ENCODE measurements around the gene MEX3B. TPM values are rescaled to one million over a fixed set of nuclear protein-coding genes. Genes with fewer than 3 reads are reported as not detected.

MEX3B gene
- polyA plus RNA-seq, 1 of the 3 experiments (the other 2 are of a cell fraction), result 9.3 TPM

DNA sequence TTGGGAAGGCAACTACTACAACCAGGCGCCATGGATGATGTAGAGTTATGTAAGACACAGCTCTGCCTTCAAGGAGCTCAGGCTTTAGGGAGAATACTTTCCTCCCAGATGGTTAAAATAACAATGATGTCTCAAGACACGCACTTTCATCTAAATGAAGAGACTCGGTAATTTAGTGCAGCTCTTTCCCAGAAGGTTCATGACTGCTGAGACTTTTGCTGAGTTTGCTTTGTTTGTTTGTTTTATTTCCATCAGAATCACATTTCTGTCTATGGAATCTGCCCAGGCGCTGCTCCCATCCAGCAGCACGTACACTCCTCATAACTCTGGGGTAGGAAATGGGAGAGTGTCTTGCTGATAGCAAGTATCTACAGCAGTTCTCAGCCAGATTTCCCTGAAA lies 33.9 kb upstream of the MEX3B start:
- H3K27ac ChIP-seq (ENCODE audit: low read depth in 2 of 2, low read length in 1 of 2), result no peak overlapping the region
- 71% methylated on average over 5 of the region's 5 CpGs for WGBS (ENCODE audit: low lambda C conversion rate)

More for the DNA sequence above, 33.9 kb upstream of the MEX3B start:
- DNase-seq, result no peak
- ChIA-PET CTCF (no interaction called here), POLR2A (no interaction called here)
- Histone ChIP-seq H3K9me2 (no peaks in the 10 kb centered on the region), H3K79me2 (ENCODE audit: insufficient read depth) (no peaks in the 10 kb centered on the region), H4K20me1 (ENCODE audit: insufficient read depth) (no peaks in the 10 kb centered on the region), H3K9ac (no peak overlapping the region), H2AFZ (ENCODE audit: low read depth) (no peak overlapping the region), H3K4me3 (ENCODE audit: low read depth in 2 of 2, low read length in 1 of 2) (no peak overlapping the region), H3K4me2 (no peak overlapping the region), H3K27me3 (ENCODE audit: insufficient read depth) (no peaks in the 10 kb centered on the region), H3K9me3 (no peaks in the 10 kb centered on the region), H3K36me3 (replicated peaks in 1 of 2; ENCODE audit: control insufficient read depth in 1 of 2, insufficient read depth in 2 of 2, low read length in 1 of 2) (no peaks in the 10 kb centered on the region), H3K4me1 (ENCODE audit: control insufficient read depth in 1 of 2, insufficient read depth in 2 of 2, low read depth in 1 of 2, low read length in 1 of 2) (peaks cover 0 to 4% of the 10 kb centered on the region in 2 experiments; a peak in 1 of 4 replicates), H3F3A (replicated peaks; ENCODE audit: insufficient read depth) (peaks cover 5% of the 10 kb centered on the region)
- TF ChIP-seq, protein P1, sequence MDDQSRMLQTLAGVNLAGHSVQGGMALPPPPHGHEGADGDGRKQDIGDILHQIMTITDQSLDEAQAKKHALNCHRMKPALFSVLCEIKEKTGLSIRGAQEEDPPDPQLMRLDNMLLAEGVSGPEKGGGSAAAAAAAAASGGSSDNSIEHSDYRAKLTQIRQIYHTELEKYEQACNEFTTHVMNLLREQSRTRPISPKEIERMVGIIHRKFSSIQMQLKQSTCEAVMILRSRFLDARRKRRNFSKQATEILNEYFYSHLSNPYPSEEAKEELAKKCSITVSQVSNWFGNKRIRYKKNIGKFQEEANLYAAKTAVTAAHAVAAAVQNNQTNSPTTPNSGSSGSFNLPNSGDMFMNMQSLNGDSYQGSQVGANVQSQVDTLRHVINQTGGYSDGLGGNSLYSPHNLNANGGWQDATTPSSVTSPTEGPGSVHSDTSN (IDR thresholded peaks at IDR 0.05), result no peak
- TF ChIP-seq GATA2 (CRISPR knock-in tag; IDR thresholded peaks at IDR 0.05) (no peak), EZH2phosphoT487 (IDR thresholded peaks at IDR 0.05; ENCODE audit: borderline replicate concordance, low read depth) (no peak), EP300 (IDR thresholded peaks at IDR 0.05; ENCODE audit: borderline replicate concordance in 1 of 2, low read depth in 1 of 2, low read length in 1 of 2) (no peak), MXI1 (IDR thresholded peaks at IDR 0.05; ENCODE audit: low read depth, low read length) (no peak), FOXJ3 (CRISPR knock-in tag; IDR thresholded peaks at IDR 0.05) (no peak), ELF1 (IDR thresholded peaks at IDR 0.05) (no peak), RCOR1 (IDR thresholded peaks at IDR 0.05; ENCODE audit: low read length) (no peak), TAF1 (IDR thresholded peaks at IDR 0.05; ENCODE audit: borderline replicate concordance, low read depth, low read length) (no peak), JUND (IDR thresholded peaks at IDR 0.05) (no peak)
- TF ChIP-seq, protein P2, sequence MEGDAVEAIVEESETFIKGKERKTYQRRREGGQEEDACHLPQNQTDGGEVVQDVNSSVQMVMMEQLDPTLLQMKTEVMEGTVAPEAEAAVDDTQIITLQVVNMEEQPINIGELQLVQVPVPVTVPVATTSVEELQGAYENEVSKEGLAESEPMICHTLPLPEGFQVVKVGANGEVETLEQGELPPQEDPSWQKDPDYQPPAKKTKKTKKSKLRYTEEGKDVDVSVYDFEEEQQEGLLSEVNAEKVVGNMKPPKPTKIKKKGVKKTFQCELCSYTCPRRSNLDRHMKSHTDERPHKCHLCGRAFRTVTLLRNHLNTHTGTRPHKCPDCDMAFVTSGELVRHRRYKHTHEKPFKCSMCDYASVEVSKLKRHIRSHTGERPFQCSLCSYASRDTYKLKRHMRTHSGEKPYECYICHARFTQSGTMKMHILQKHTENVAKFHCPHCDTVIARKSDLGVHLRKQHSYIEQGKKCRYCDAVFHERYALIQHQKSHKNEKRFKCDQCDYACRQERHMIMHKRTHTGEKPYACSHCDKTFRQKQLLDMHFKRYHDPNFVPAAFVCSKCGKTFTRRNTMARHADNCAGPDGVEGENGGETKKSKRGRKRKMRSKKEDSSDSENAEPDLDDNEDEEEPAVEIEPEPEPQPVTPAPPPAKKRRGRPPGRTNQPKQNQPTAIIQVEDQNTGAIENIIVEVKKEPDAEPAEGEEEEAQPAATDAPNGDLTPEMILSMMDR (IDR thresholded peaks at IDR 0.05), result no peak
- TF ChIP-seq, protein P3, sequence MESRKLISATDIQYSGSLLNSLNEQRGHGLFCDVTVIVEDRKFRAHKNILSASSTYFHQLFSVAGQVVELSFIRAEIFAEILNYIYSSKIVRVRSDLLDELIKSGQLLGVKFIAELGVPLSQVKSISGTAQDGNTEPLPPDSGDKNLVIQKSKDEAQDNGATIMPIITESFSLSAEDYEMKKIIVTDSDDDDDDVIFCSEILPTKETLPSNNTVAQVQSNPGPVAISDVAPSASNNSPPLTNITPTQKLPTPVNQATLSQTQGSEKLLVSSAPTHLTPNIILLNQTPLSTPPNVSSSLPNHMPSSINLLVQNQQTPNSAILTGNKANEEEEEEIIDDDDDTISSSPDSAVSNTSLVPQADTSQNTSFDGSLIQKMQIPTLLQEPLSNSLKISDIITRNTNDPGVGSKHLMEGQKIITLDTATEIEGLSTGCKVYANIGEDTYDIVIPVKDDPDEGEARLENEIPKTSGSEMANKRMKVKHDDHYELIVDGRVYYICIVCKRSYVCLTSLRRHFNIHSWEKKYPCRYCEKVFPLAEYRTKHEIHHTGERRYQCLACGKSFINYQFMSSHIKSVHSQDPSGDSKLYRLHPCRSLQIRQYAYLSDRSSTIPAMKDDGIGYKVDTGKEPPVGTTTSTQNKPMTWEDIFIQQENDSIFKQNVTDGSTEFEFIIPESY (IDR thresholded peaks at IDR 0.05; ENCODE audit: borderline replicate concordance, low read depth), result no peak
- TF ChIP-seq, protein P4, sequence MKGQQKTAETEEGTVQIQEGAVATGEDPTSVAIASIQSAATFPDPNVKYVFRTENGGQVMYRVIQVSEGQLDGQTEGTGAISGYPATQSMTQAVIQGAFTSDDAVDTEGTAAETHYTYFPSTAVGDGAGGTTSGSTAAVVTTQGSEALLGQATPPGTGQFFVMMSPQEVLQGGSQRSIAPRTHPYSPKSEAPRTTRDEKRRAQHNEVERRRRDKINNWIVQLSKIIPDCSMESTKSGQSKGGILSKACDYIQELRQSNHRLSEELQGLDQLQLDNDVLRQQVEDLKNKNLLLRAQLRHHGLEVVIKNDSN (IDR thresholded peaks at IDR 0.05; ENCODE audit: borderline replicate concordance, low read depth), result no peak
- TF ChIP-seq, protein P5, sequence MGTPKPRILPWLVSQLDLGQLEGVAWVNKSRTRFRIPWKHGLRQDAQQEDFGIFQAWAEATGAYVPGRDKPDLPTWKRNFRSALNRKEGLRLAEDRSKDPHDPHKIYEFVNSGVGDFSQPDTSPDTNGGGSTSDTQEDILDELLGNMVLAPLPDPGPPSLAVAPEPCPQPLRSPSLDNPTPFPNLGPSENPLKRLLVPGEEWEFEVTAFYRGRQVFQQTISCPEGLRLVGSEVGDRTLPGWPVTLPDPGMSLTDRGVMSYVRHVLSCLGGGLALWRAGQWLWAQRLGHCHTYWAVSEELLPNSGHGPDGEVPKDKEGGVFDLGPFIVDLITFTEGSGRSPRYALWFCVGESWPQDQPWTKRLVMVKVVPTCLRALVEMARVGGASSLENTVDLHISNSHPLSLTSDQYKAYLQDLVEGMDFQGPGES (IDR thresholded peaks at IDR 0.05; ENCODE audit: low read depth, low read length), result no peak
